HL-60/S4 treated with retinoic acid at 250 ng/mL for 4 days and 3 days (cell line): ENCODE measurements around the gene ADH7.

Experiments
- in situ Hi-C: fragments of 300-500 bp; cut with MboI; formaldehyde crosslinking; loops from 2 replicates; pipeline ENCODE4 v1.7.0; 2022; ENCODE audit warnings: low sequenced_read_pairs

ADH7 gene

GRCh38 chr4:99435154-99435553, at the start of gene ADH7:
ADH7 (minus strand) TSS chr4:99435342; CDS start chr4:99435233, 109 bp downstream.
- in situ Hi-C loops, result no loop called here

- in situ Hi-C loops, result no loop called here
These were observed 48.5 kb upstream of the ADH7 start for GRCh38 chr4:99483636-99484035.

- in situ Hi-C loops, result no loop called here
These were observed 38.0 kb upstream of the ADH7 start for GRCh38 chr4:99473131-99473530.

- in situ Hi-C loops, result no loop called here
These were observed 36.8 kb upstream of the ADH7 start for GRCh38 chr4:99471896-99472295.

- in situ Hi-C loops, result no loop called here
These were observed 36.2 kb upstream of the ADH7 start for GRCh38 chr4:99471349-99471748.

- in situ Hi-C loops, result no loop called here
These were observed 33.7 kb upstream of the ADH7 start for GRCh38 chr4:99468889-99469288.

- in situ Hi-C loops, result no loop called here
These were observed 32.7 kb upstream of the ADH7 start for GRCh38 chr4:99467887-99468286.

- in situ Hi-C loops, result no loop called here
These were observed 28.4 kb upstream of the ADH7 start for GRCh38 chr4:99463566-99463965.

- in situ Hi-C loops, result no loop called here
These were observed 27.8 kb upstream of the ADH7 start for GRCh38 chr4:99462875-99463464.

GRCh38 chr4:99461623-99462401, 26.7 kb upstream of the ADH7 start:
- in situ Hi-C loops, result no loop called here

- in situ Hi-C loops, result no loop called here
These were observed 24.5 kb upstream of the ADH7 start for GRCh38 chr4:99459546-99460042.

GRCh38 chr4:99458911-99459447, 23.8 kb upstream of the ADH7 start:
- in situ Hi-C loops, result no loop called here

- in situ Hi-C loops, result no loop called here
These were observed 22.5 kb upstream of the ADH7 start for GRCh38 chr4:99457676-99458075.

GRCh38 chr4:99457270-99457669, 22.1 kb upstream of the ADH7 start:
- in situ Hi-C loops, result no loop called here

GRCh38 chr4:99447513-99447912, 12.4 kb upstream of the ADH7 start:
- in situ Hi-C loops, result no loop called here

GRCh38 chr4:99447079-99447478, 11.9 kb upstream of the ADH7 start:
- in situ Hi-C loops, result no loop called here

- in situ Hi-C loops, result no loop called here
These were observed 3.3 kb upstream of the ADH7 start for GRCh38 chr4:99438405-99438780.

GRCh38 chr4:99437723-99438404, 2.7 kb upstream of the ADH7 start:
- in situ Hi-C loops, result no loop called here

GRCh38 chr4:99436976-99437722, 2.0 kb upstream of the ADH7 start:
- in situ Hi-C loops, result no loop called here

- in situ Hi-C loops, result no loop called here
These were observed 1.3 kb upstream of the ADH7 start for GRCh38 chr4:99436462-99436861.

- in situ Hi-C loops, result no loop called here
These were observed 5.0 kb downstream of the ADH7 start for GRCh38 chr4:99430106-99430505.
